ENCODE results near the gene CCDC82. TPM values are rescaled to one million over a fixed set of nuclear protein-coding genes. Genes with fewer than 3 reads are reported as not detected.

CCDC82 gene
- total RNA-seq, 1 donor from 2014 or later = 9.5 TPM

DNA sequence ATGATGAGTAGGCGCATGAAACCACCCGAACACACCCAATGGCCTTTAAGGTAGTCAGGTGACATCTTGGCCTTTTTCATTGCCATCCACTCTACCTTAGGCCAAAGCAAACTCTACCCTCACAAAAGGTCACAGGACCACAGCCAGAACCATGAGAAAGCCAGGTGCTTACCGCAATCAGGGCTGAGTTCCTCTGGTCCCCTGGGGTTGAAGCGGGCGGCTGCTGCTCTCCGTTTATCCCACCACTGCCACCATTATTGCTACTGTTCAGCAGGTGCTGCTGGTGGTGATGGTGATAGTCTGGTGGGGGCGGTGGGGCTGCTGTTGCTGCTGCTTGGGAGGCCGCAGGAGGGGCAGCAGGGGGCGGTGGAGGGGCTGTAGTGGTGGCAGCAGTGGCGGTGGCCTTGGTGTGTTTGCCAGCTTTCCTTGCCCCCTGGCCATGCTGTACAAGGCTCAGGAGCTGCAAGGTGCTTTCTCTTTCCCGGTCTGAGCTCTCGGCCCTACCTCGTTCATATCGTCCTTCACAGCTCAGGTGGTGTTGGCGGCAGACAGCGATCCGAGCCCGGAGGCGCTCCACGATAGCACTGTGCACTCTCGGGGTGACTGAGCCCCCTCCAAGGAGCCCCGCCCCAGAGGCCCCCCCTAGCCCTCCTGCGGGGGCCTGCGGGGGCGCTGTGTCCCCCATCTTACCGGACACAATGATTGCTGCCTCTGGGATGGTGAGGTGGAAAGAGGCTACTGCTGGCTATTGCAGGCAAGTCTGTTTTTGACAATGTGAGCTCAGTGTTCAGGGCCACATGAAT, 48.3 kb downstream of the CCDC82 start:
- intact Hi-C loops (cut with DNase I) = loop anchor here (2.0 to 5.0 kb wide), 8 partner anchors 46 to 417 kb away; partner anchors contain the start of genes CCDC82 and MTMR2
- peak overlapping the region; percentile 59 to 85 for H3K4me3 ChIP-seq
- peak overlapping the region; percentile 86 to 95 for H3K27ac ChIP-seq
- H3K36me3 ChIP-seq = no peaks in the 10 kb centered on the region
- H3K9me3 ChIP-seq = no peaks in the 10 kb centered on the region
- TF ChIP-seq, protein P1, sequence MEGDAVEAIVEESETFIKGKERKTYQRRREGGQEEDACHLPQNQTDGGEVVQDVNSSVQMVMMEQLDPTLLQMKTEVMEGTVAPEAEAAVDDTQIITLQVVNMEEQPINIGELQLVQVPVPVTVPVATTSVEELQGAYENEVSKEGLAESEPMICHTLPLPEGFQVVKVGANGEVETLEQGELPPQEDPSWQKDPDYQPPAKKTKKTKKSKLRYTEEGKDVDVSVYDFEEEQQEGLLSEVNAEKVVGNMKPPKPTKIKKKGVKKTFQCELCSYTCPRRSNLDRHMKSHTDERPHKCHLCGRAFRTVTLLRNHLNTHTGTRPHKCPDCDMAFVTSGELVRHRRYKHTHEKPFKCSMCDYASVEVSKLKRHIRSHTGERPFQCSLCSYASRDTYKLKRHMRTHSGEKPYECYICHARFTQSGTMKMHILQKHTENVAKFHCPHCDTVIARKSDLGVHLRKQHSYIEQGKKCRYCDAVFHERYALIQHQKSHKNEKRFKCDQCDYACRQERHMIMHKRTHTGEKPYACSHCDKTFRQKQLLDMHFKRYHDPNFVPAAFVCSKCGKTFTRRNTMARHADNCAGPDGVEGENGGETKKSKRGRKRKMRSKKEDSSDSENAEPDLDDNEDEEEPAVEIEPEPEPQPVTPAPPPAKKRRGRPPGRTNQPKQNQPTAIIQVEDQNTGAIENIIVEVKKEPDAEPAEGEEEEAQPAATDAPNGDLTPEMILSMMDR (IDR thresholded peaks at IDR 0.05) = peak; percentile 1 to 48 (median 23)
- peaks cover 4 to 41% of the 10 kb centered on the region in 2 donors for H3K4me1 ChIP-seq
- peak; percentile 30 to 80 for DNase-seq (ENCODE audit: low spot score in 2 of 2)
- no peaks in the 10 kb centered on the region for H3K27me3 ChIP-seq

GRCh38 chr11:96340555-96340885, 49.2 kb downstream of the CCDC82 start:
- Histone ChIP-seq H3K27ac (peak overlapping the region; percentile 86 to 95), H3K4me1 (peaks cover 4 to 46% of the 10 kb centered on the region in 2 donors), H3K27me3 (no peaks in the 10 kb centered on the region), H3K36me3 (no peaks in the 10 kb centered on the region), H3K4me3 (peak overlapping the region; percentile 59 to 85), H3K9me3 (no peaks in the 10 kb centered on the region)
- TF ChIP-seq, protein P1 (IDR thresholded peaks at IDR 0.05) = no peak
- DNase-seq (ENCODE audit: low spot score in 2 of 2) = no peak
- intact Hi-C loops (cut with DNase I) = loop anchor here (1.0 to 5.0 kb wide), 4 partner anchors 33 to 178 kb away; partner anchors contain the start of gene CCDC82

- peaks cover 4 to 46% of the 10 kb centered on the region in 2 donors for H3K4me1 ChIP-seq
- no peaks in the 10 kb centered on the region for H3K36me3 ChIP-seq
- H3K27me3 ChIP-seq = no peaks in the 10 kb centered on the region
- TF ChIP-seq, protein P1 (IDR thresholded peaks at IDR 0.05) = no peak
- no peaks in the 10 kb centered on the region for H3K9me3 ChIP-seq
- no peak for DNase-seq (ENCODE audit: low spot score in 2 of 2)
- peak overlapping the region; percentile 86 to 95 for H3K27ac ChIP-seq
- H3K4me3 ChIP-seq = peak overlapping the region; percentile 59 to 85
- intact Hi-C loops (cut with DNase I) = loop anchor here (1.0 to 5.0 kb wide), 4 partner anchors 33 to 177 kb away; partner anchors contain the start of gene CCDC82
Observed at GRCh38 chr11:96339706-96340554, 49.8 kb downstream of the CCDC82 start.

- DNase-seq (ENCODE audit: low spot score in 2 of 2) = peak in 1 of 2 donors; percentile 81
- Histone ChIP-seq H3K36me3 (no peaks in the 10 kb centered on the region), H3K4me1 (peaks cover 4 to 46% of the 10 kb centered on the region in 2 donors), H3K27me3 (no peaks in the 10 kb centered on the region), H3K4me3 (peak overlapping the region; percentile 59 to 85), H3K27ac (peak overlapping the region; percentile 86 to 95), H3K9me3 (no peaks in the 10 kb centered on the region)
- TF ChIP-seq, protein P1 (IDR thresholded peaks at IDR 0.05) = no peak
- intact Hi-C loops (cut with DNase I) = no loop called here
Observed at GRCh38 chr11:96338910-96339705, 50.6 kb downstream of the CCDC82 start.

Data from ascending aorta (tissue), 2 donors.